ENCODE measurements around the gene DACT1.
"Not testable (repeated sequence)": the region's sequence is repeated elsewhere in the genome, so short reads cannot be mapped to it uniquely, and the experiment has no call there.

DACT1 gene

GRCh38 chr14:58637391-58638230, at the start of gene DACT1:
TSS of gene DACT1 (plus strand) at chr14:58637962. CDS start at chr14:58638203, 241 bp downstream.
- DNase-seq = peak; percentile 52

GRCh38 chr14:58588321-58588720, 49.4 kb upstream of the DACT1 start:
- DNase-seq = not testable (repeated sequence)

DNA sequence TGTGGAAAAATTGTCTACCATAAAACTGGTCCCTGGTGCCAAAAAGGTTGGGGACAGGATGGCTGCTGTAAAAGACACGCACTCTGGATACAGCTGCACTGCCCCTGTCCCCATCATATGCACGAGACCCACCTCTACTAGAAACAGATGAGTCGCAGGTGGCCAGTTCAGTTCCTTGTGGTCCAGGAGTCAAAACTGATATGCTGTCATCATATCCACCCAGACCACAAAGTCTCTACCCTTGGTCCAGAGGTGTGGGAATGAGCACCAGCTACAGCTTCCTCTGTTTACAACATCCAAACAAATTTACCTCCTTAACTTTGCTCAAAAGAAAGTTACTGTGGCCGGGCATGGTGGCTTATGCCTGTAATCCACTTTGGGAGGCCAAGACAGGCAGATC, 43.8 kb upstream of the DACT1 start:
- no peak for DNase-seq

- no peak for DNase-seq
Measured at GRCh38 chr14:58597041-58597440, 40.7 kb upstream of the DACT1 start.

GRCh38 chr14:58598028-58598803, 39.5 kb upstream of the DACT1 start:
- no peak for DNase-seq

GRCh38 chr14:58598804-58599525, 38.8 kb upstream of the DACT1 start:
- DNase-seq = no peak

- no peak for DNase-seq
Measured at GRCh38 chr14:58599707-58600106, 38.1 kb upstream of the DACT1 start.

GRCh38 chr14:58605465-58605864, 32.3 kb upstream of the DACT1 start:
- DNase-seq = no peak

- no peak for DNase-seq
Measured at GRCh38 chr14:58607131-58607951, 30.4 kb upstream of the DACT1 start.

- no peak for DNase-seq
Measured at GRCh38 chr14:58607952-58608317, 29.8 kb upstream of the DACT1 start.

DNA sequence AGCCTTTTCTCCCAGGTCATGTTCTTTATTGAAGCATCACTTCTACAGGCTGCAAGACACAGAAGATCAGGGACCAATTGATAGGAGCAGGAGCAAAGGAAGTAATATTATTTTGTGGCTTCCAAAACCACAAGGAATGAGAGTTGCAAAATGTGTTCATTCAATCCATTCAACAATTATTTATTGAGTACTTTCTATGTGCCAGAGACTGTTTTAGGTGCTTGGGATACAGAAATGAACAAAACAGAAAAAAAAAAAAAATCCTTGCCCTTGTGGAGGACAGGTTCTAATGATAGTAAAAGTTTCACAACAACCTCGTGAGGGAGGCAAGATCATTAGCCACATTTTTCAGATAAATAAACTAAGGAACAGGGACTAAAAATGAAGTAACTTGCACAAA, 20.1 kb upstream of the DACT1 start:
- no peak for DNase-seq

DNA sequence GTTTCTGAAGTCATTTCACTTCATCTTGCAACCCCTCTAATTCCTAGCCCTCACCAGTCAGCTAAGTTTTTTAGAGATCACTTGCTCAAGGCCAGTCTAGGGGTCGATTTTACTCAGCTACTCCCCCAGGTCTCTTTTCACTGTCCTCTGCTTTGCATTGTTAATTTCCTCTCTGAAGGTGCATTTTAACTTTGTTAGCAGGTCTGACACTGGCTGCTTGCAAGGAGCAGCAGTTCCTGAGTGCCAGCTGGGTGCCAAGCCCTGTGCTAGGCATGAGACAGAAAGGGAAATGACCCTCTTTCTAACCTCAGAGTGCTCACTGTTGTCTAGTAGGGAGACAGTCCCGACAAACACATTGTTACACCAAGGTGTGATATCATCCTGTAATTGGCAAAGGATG, 17.8 kb upstream of the DACT1 start:
- no peak for DNase-seq

- no peak for DNase-seq
Measured at GRCh38 chr14:58625438-58625837, 12.3 kb upstream of the DACT1 start.

DNA sequence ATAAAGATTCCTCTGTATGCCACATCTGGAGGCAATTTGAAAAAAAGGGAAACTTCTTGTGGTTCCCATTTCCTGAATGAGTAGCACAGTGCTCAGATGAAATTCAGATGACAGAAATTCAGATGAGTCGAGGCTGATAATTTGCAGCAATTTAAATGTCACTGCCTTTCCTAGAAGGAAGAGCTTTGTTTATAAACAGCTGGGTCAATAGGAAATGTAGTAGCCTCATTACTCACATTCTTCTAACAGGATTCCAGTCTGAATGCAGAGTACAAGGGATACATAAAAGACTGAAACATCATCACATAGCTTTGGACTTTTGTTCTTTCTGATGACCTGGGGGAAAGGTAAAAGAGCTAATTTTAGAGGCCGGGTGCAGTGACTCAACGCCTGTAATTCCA, 11.3 kb upstream of the DACT1 start:
- DNase-seq = no peak

GRCh38 chr14:58628406-58628805, 9.4 kb upstream of the DACT1 start:
- DNase-seq = no peak

DNA sequence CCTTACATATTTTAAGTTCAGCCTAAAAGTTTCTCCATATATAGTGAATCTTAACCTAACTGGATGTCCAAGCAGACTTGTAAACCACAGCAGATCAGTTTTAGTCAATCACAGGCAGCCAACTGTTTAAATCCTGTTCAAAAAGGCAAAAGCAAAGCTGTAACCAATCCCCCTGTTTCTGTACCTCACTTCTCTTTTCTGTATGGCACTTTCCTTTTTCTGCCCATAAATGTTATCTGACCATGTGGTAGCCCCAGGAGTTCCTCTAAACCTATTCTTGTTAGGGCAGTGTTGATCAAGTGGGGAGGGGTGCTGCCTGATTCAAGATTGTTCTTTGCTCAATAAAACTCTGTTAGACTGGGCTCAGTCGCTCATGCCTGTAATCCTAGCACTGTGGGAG, 8.5 kb upstream of the DACT1 start:
- DNase-seq = no peak

DNA sequence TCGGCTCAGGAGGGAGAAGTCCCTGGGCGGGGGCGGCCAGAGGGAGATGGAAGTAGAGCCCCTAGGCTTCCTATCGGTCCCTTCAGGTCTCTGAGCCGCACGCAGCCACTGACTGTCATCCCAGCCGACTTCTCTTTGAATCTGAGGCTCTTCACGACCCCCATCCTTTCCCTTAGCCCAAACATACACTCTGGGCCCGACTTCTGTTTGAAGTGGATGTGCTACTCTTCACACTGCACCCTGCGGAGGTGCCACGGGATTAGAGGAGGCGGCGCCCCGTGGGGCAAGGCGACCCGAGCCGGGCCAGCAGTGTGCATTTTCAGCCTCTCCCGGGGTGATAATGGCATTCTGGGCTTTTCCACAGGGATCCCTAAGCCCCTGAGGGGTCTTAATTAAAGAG, 6.0 kb upstream of the DACT1 start:
- DNase-seq = no peak

DNA sequence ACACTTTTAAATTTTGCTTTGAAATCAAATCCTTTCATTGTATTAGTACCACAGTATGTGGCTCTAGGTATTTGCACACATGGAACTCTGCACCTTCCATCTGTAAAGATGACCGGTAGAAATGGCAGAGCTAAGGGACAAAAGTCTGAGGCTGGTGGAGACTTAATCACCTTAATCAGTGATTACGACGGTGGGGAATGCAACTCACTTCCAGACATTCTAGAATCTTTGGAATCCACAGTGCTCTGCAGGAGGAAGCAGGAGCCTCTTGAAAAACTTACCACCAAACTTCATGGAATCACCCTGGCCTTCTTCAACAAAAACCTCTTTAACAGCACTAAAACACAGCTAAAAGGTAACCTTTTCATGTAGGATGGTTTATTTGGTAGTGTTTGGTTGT, 3.9 kb upstream of the DACT1 start:
- no peak for DNase-seq

GRCh38 chr14:58634406-58635090, 3.2 kb upstream of the DACT1 start:
- no peak for DNase-seq

GRCh38 chr14:58635091-58635830, 2.5 kb upstream of the DACT1 start:
- DNase-seq = peak; percentile 69

GRCh38 chr14:58636129-58636528, 1.6 kb upstream of the DACT1 start:
- DNase-seq = no peak

All from NCI-H2171 treated with DMSO at 0.1 percent for 48 hours (cell line).